Liver (tissue), 9 donors: ENCODE data around the gene TYW1. TPM values are rescaled to one million over a fixed set of nuclear protein-coding genes. Genes with fewer than 3 reads are reported as not detected.
"Not testable (repeated sequence)": the region's sequence is repeated elsewhere in the genome, so short reads cannot be mapped to it uniquely, and the experiment has no call there.

Experiments
- DNase-seq: peaks from one replicate; pipeline ENCODE4 v3.0.0-alpha.2; 2017; ENCODE audit warnings: low spot score
- H3K27ac ChIP-seq, 2 donors: one replicate each; pipeline ENCODE4 v1.7.0; 2013; ENCODE audit warnings: inconsistent platforms in 2 of 2, low read length in 2 of 2, control low read depth in 1 of 2, low read depth in 1 of 2, mild to moderate bottlenecking in 1 of 2
- H3K27me3 ChIP-seq, 4 donors: one replicate each; pipeline versions ENCODE4 v1.6.1 to v1.7.0; 2013; ENCODE audit warnings: low read length in 3 of 4, inconsistent platforms in 1 of 4, mild to moderate bottlenecking in 1 of 4, moderate library complexity in 1 of 4; ENCODE audit not compliant: control insufficient read depth in 4 of 4, insufficient read depth in 4 of 4
- H3K36me3 ChIP-seq, 4 donors: one replicate each; pipeline versions ENCODE4 v1.6.1 to v1.7.0; 2013; ENCODE audit warnings: low read length in 3 of 4, mild to moderate bottlenecking in 3 of 4, low read depth in 1 of 4, moderate library complexity in 1 of 4; ENCODE audit not compliant: control insufficient read depth in 4 of 4, insufficient read depth in 3 of 4
- H3K4me1 ChIP-seq, 4 donors: one replicate each; pipeline versions ENCODE4 v1.6.1 to v1.7.0; 2013; ENCODE audit warnings: low read length in 3 of 4, mild to moderate bottlenecking in 3 of 4, moderate library complexity in 1 of 4; ENCODE audit not compliant: control insufficient read depth in 4 of 4, insufficient read depth in 4 of 4
- H3K4me3 ChIP-seq, 3 donors: one replicate each; pipeline versions ENCODE4 v1.6.1 to v1.7.0; 2013; ENCODE audit warnings: low read length in 3 of 3, control low read depth in 1 of 3, low read depth in 1 of 3, mild to moderate bottlenecking in 1 of 3
- H3K9ac ChIP-seq, 2 donors: one replicate each; pipeline ENCODE4 v1.7.0; 2013; ENCODE audit warnings: low read length in 2 of 2, mild to moderate bottlenecking in 2 of 2, moderate library complexity in 2 of 2, control low read depth in 1 of 2, low read depth in 1 of 2
- H3K9me3 ChIP-seq, 4 donors: one replicate each; pipeline versions ENCODE4 v1.6.1 to v1.7.0; 2013; ENCODE audit warnings: low read length in 3 of 4; ENCODE audit not compliant: control insufficient read depth in 4 of 4
- FOXA2 ChIP-seq: IDR thresholded peaks from 2 replicates; pipeline ENCODE4 v1.6.1; 2016; ENCODE audit warnings: antibody characterized with exemption
- HNF4A ChIP-seq, 2 donors: conservative IDR thresholded peaks; 2 replicates each; pipeline ENCODE4 v1.6.1; 2016; ENCODE audit warnings: antibody characterized with exemption in 2 of 2, mild to moderate bottlenecking in 2 of 2
- WGBS: extraction: QIAGEN DNeasy Blood & Tissue Kit; methylation state at CpG from one replicate; pipeline ENCODE4 v1.1.7; 2013; 5-methylcytosine and 5-hydroxymethylcytosine counted together
- polyA plus RNA-seq, 2 donors: library from polyadenylated mRNA; stranded (reverse) in 1 of 2; unstranded in 1 of 2; fragments of 200-250 nt in 1 of 2; fragments of >200 nt in 1 of 2; fragmentation: Nextera tagmentation in 1 of 2; extraction: Ambion mirVana in 1 of 2; gene quantifications; one replicate each; pipeline versions ENCODE4 v1.2.1 to v1.2.3, GENCODE V29; 2013 to 2015
- total RNA-seq, 2 donors: library from RNA; depleted of rRNA; stranded (reverse); fragments of >200 nt; gene quantifications; one replicate each; pipeline ENCODE4 v1.2.3, GENCODE V29; 2014
- donor health status: healthy.
- donor health status: healthy.
- donor health status: healthy.
- donor health status: healthy.
- donor health status: healthy.

The TYW1 gene
- total and polyA plus RNA-seq, 4 donors: 6.7 to 16.6 (median 9.9) TPM

GRCh38 chr7:67130766-67131165 is 134.1 kb downstream of the TYW1 start:
- WGBS: 40% methylated on average over 1 of the region's 1 CpG
- not testable (repeated sequence) for DNase-seq, H3K9ac ChIP-seq, H3K4me1 ChIP-seq, H3K36me3 ChIP-seq, H3K9me3 ChIP-seq, H3K4me3 ChIP-seq, H3K27me3 ChIP-seq, H3K27ac ChIP-seq
- TF ChIP-seq HNF4A (conservative IDR thresholded peaks at IDR 0.05) (peak in 1 of 2 donors; percentile 25), FOXA2 (peak; percentile 16)

GRCh38 chr7:67134912-67135311 is 138.3 kb downstream of the TYW1 start:
- H3K4me1 ChIP-seq, H3K9me3 ChIP-seq, DNase-seq, H3K27me3 ChIP-seq, H3K27ac ChIP-seq, H3K9ac ChIP-seq, H3K4me3 ChIP-seq, H3K36me3 ChIP-seq: not testable (repeated sequence)
- WGBS: 92% methylated on average over 1 of the region's 1 CpG

GRCh38 chr7:67135617-67136486 is 139.2 kb downstream of the TYW1 start:
- H3K9ac ChIP-seq, H3K9me3 ChIP-seq, H3K36me3 ChIP-seq, H3K27me3 ChIP-seq, DNase-seq, H3K4me1 ChIP-seq, H3K27ac ChIP-seq, H3K4me3 ChIP-seq: not testable (repeated sequence)
- WGBS: 91% methylated on average over 4 of the region's 4 CpGs

- H3K9ac ChIP-seq, H3K4me3 ChIP-seq, DNase-seq, H3K9me3 ChIP-seq, H3K36me3 ChIP-seq, H3K4me1 ChIP-seq, H3K27me3 ChIP-seq, H3K27ac ChIP-seq: not testable (repeated sequence)
- WGBS: 99% methylated on average over 3 of the region's 3 CpGs
Observed at GRCh38 chr7:67137489-67137888, 140.9 kb downstream of the TYW1 start.

- not testable (repeated sequence) for H3K36me3 ChIP-seq, H3K27ac ChIP-seq, DNase-seq, H3K4me1 ChIP-seq, H3K9me3 ChIP-seq, H3K27me3 ChIP-seq, H3K9ac ChIP-seq, H3K4me3 ChIP-seq
- 97% methylated on average over 3 of the region's 3 CpGs for WGBS
Observed at GRCh38 chr7:67139876-67140275, 143.2 kb downstream of the TYW1 start.

GRCh38 chr7:67141001-67141400 is 144.4 kb downstream of the TYW1 start:
- 68% methylated on average over 2 of the region's 2 CpGs for WGBS
- H3K9me3 ChIP-seq, H3K4me1 ChIP-seq, H3K9ac ChIP-seq, DNase-seq, H3K27ac ChIP-seq, H3K36me3 ChIP-seq, H3K4me3 ChIP-seq, H3K27me3 ChIP-seq: not testable (repeated sequence)
